Brain pericyte (primary cell): ENCODE data around the gene NOTCH1.
"Not testable (repeated sequence)": the region's sequence is repeated elsewhere in the genome, so short reads cannot be mapped to it uniquely, and the experiment has no call there.

ENCODE experiments used
- DNase-seq: peaks from one replicate; pipeline ENCODE4 v3.0.0-alpha.2; 2012; ENCODE audit warnings: low read depth, low spot score

NOTCH1 gene

DNA sequence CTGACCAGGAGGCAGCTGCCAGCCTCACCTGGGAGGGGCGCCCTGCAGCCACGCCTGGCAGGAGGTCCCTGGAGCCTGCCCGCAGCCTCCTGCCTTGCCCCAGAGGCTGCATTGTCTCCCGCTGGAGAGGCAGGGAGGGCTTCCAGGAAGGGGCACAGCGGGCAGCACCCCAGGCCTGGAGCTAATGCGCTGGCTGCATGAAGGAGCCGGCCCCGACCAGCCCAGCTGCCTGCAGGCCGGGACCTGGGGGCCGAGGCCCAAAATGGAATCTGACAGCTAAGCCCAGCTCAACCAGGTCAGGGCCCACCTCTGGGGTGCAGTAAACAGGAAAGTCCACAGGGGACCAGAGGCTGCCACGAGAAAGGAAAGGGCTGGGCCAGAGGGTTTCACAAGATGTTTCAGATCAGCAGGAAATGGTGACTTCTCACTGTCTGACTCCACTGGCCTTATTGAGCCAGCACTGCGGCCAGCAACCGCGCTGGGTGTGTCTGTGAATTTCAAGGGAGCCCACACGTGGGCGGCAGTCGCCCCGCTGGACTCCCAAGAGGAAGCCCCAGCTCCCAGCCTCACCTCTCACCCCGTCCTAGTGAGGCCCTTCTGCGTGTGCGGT, 18.6 kb upstream of the NOTCH1 start:
- DNase-seq: peak; percentile 71

DNA sequence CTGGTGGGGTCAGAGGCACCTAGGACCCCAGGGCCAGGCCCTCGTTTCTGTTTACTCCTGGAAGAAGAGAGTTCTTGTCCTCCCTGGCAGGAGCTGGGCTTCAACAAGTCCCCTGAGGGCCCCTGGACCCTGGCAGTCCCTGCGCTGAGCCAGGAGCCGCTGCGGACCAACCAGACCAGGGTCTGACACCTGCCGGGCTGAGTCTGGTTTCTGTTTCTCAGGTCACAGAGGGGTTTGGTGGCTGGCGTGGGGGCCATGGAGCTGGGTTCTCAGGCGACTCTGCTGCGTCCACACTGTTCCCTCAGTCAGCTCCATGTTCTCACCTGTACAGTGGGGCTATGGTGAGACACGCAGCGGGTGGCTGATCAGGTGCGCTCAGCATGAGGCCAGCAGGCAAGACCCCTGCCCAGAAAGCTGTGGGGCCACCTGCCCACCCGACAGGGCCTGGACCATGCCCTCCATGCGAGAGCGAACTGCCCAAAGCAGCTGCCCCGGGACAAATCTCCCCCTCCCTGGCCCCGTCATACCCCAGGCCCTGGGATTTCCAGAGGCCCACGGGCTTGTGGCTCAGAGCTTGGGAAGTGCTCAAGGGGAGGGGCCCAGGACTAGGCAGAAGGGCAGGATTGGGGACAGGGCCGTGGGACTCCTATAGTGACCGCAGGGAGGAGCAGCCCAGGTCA, 17.9 kb upstream of the NOTCH1 start:
- no peak for DNase-seq

DNA sequence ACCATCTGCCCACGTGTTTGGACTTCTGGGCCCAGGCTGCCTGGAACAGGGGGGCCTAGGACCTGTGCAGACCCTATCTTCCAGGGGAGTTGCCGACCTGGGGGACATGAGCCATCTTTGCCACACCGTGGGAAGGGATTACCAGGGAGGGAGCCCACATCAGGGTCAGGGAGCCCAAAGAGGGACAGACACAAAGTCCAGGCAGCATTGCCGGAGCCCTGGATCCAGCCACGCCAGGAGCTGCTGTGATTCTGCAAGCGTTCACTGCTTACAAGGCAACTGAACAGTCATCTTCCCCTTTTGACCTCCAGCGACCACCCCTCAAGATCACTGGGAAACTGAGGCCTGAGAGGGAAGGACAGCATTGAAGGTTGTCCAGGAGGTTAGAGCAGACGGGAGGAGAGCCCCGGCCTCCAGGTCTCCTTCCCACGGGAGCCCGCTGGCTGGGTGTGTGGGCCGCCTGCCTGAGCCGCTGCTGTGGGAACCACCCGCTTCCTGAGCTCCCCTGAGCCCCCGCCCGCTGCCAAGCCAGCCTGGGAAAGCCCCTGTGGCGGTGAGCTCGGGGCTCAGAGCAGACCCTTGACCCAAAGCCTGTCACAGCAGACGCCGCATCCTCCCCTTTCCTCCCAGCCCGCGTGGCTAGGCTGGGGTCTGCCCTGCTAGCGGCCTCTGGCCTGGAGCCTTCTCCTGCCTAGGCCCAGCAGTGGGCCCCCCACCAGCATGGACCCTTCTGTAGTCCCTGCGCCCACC, 17.1 kb upstream of the NOTCH1 start:
- DNase-seq: no peak

DNA sequence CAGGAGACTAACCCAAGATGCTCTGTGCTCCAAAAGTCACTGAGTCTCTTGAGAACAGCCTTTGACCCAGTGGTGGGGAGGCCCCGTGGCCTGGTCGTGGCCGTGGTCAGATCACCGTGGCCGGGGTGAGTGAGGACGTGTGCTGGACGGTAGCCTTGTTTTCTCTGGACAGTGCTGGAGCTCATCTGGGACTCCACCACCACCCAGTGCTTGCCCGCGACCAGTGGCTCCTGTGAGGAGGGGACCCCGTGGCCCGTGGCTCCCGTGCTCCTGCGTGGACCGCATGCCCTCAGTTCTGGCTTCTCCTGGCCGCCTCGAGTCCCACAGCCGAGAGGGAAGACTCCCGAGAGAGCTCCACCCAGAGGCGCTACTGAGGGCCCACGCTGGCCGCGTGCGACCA, 15.9 kb upstream of the NOTCH1 start:
- DNase-seq: no peak

DNA sequence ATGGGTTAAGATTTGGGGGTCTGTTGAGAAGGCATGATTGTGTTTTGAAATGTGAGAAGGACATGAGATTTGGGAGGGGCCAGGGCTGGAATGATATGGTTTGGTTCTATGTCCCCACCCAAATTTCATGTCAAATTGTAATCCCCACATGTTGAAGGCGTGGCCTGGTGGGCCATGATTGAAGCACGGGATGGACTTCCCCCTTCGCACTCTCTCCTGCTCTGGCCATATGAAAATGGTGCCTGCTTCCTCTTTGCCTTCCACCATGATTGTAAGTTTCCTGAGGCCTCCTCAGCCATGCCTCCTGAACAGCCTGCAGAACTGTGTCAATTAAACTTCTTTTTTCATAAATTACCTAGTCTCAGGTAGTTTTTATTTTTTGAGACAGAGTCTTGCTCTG, 14.7 kb upstream of the NOTCH1 start:
- DNase-seq: no peak

DNA sequence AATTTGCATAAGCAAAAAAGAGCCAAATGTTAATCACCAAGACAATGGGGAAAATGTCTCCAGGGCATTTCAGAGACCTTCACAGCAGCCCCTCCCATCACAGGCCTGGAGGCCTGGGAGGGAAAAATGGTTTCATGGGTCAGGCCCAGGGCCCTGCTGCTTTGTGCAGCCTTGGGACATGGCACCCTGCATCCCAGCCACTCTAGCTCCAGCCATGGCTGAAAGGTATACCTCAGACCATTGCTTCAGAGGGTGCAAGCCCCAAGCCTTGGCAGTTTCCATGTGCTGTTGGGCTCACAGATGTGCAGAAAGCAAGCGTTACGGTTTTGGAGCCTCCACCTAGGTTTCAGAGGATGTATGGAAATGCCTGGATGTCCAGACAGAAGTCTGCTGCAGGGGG, 13.5 kb upstream of the NOTCH1 start:
- DNase-seq: not testable (repeated sequence)

DNA sequence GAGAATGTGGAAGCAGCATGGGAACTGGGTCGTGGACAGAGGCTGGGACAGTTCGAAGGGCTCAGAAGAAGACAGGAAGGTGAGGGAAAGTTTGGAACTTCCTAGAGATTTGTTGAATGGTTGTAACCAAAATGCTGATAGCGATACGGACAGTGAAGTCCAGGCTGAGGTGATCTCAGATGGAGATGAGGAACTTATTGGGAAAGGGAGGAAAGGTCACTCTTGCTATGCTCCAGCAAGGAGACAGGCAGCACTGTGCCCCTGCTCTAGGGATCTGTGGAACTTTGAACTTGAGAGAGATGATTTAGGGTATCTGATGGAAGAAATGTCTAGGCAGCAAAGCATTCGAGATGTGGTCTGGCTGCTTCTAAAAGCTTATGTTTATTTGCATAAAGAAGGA, 13.0 kb upstream of the NOTCH1 start:
- not testable (repeated sequence) for DNase-seq

DNA sequence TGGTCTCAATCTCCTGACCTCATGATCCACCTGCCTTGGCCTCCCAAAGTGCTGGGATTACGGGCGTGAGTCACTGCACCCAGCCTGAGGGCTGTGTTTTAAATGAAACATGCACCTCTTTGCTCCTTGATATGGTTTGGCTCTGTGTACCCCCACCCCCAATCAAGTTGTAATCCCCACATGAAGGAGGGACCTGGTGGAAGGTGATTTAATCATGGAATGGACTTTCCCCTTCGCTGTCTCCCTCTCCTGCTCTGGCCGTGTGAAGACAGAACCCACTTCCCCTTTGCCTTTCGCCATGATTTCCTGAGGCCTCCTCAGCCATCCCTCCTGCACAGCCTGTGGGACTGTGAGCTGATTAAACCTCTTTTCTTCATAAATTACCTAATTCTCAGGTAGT, 12.5 kb upstream of the NOTCH1 start:
- no peak for DNase-seq

DNA sequence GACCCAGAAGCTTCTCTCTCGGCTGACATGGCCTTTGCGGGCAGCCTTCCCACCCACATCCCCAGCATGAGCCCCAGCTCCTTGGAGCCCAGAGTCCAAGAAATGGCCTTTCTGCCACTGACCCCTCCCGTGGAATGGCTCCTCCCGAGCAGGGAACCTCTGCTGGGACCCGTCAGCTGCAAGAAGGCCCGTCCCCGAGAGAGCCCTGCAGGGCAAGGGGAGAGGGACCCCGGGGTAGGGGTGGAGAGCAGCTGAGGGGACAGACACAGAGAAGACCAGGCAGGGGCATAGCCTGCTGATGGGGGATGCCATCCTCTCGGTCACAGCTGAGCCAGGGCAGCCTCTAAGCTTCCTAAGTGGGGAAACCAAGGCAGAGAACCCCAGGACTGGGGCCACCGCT, 11.2 kb upstream of the NOTCH1 start:
- DNase-seq: no peak

DNA sequence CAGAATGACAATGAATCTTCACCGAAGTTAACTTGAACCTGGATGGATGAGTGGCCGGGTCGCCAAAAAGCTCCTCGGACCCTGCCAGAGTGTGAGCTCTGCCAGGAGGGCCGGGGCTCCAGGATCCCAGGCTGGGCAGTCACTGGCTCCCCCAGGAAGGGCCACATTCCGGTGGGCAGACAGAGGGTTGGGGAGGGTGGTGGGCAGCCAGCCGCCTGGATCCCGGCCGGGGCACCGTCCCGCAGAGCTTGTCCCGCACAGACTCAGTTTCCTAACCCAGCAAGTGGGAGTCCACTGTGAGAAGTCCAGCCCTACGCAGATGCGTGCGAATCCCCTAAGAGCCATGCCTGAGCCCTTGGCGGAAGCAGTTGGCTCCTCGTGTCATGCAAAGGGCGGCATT, 10.3 kb upstream of the NOTCH1 start:
- no peak for DNase-seq

DNA sequence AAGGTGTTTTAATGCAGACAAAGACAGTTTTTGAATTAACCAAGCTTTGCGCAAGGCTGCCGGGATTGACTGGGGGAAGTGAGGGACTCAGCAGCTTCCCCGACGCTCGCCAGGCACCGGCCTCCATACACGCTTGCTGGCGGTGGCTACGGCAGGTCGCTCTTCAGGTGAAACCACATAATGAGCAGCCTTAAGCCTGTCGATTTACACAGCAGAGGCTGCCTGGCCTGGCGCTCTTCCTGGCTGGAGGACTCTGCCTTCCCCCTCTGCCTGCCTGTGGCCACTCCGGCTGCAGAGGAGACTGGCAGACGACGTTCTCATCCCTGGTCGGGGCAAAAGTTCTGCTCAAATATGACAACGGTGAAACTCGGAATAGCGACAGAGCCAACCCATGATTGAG, 9.0 kb upstream of the NOTCH1 start:
- DNase-seq: no peak

DNA sequence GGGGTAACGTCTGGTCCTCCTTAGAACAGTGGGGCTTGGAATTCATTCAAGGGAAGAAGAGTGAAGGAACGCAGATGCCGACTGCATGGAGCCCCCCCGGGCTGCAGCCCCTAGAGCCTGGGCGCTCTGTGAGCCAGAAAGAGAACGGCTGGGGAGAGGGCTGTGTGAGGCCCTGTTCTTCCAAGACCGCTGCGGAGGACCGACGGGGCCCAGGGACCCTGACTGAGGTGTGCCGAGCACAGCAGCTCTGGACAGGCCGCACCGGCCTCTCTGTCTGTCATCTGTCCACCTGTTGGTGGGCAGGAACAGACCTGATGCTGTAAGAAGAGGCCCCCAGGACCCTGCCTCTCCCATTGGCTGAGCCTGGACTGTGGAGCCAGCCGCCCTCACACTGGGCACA, 7.7 kb upstream of the NOTCH1 start:
- DNase-seq: no peak

DNA sequence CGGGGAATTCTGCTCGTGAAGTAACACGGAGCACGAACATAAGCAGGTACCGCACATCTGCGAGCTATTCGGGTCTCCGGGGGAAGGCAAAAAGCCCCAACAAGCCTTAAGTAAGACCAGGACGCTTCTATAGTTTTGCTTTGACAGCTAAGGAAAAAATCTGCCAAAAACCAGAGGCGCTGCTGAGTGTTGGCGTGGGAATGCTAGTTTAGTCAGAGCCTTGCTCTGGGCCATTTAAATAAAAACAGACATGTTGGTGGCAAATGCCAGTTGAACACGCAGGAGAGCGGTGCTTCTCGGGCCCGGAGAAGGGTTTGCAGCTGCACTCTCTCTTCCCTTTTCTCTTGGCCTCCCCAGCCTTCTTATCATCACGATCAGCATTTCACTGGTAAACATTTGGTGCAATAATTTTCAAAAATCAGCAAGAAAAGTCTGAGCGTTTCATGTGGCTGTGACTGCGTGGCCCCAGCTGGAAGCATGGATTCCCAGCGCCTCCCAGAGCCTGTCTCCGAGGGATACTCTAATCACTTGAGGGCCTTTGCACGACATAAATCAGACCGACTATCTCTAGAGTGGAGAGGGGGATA, 6.4 kb upstream of the NOTCH1 start:
- no peak for DNase-seq

DNA sequence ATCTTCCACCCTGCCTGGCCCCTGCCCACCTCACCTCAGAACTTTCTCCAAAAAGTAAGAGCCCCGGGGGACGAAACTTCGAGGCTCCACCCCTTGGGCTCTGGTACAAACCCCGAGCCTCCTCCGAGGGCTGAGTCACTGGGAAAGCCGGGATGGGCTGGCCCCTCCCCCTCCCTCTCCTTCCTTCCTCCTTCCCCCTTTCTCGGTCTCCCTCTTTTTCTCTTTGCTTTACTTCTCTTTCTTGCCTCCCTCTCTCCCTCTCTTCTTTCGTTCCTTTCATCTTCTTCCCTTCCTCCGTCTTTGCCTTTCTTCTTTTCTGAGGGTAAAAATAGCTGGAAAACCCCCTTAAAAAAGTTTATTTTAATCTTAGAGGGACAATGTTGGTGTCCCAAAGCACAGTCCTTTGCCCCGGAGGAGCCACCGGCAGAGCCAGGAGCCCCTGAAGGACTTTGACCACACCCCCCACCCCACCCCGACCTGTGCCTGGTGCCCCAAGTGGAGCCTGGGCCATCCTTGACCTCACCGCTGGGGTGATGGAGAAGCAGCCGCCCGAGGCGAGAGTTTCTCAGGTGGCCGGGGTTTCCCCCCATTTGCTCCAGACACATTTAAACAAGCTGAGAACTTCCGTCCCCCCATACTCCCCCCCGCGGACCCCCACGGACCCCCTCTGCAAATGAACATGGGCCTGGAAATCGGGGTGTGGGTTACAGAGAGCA, 5.7 kb upstream of the NOTCH1 start:
- no peak for DNase-seq

DNA sequence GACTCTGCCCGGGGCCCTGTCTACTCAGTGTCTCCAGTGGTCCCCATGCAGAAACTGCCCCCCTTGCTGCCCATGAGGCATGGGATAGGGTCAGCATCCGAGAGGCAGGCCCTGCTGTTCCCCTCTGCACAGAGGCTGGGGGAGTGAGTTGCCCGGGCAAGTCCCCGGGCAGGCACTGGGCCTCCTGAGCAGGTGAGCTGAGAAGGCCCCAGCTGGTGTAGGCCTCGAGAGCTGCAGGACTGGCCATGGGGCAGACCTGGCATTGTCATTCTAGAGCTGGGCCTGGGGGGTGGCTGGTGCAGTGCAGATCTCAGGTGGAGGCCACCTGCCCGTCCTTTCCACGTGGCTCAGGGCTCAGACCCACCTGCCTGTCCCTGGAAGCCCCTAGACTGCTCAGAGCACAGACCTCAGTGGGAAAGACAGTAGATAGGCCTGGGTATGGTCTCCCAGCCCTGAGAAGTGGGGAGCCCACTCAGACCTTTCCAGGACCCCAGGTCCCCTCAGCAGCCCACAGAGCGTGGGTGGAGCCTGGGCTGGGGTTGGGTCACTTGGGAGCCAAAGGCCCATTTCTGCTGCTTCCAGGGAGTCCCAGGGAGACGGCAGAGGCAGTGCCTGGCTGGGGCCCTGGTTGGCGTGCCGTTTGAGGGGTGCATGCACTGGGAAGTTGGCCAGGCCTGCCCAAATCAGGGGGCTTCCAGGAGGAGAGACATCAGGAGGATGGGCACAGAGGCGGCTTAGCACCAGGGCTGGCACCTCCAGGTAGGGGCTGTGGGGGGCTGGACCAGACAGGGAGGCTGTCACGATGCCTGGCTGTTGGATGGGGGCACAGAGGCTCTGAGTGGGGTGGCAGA, 4.8 kb upstream of the NOTCH1 start:
- DNase-seq: no peak

DNA sequence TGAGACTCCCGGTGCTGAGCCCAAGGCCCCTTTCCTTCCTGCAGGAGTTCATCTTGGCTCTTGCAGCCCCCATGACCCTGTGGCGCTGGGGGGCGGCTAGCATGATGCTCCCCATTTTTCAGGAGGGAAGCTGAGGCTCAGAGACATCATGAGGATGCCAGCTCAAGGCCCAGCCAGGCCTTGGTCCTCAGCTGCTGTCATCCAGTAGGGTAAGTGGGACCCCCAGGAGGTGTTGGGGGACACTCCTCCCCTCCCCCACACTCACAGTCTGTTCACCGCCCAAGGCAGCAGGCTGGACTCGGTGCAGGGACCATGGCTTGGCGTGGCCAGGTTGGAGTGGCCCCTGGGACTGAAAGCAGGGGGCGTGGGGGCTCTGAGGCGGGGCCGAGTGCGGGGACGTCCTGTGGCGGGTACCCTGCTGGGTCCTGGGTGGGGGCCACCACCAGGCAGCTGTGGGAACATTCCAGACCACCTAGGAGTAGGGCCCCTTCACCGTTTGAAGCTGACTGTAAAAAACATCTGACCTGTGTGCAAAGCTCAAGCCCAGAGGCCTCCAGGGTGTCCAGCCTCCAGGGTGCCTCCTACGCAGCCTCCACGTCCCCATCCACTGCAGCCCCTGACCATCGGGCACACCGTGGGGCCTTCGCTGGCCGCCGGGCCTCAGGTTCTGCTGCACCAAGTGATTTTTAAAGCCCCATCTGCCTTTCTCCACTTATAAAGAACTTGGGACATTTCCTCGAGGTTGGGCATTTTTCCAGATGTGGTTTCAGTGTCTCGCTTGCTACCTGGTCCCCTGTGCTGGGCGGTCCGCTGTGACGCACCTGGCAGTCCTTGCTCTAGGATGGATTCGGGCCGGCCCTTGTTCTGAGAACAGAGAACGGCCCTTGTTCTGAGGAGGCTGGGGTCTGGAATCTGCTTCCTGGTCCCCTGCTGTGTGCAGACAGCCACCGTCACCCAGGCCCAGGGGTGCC, 3.4 kb upstream of the NOTCH1 start:
- no peak for DNase-seq

DNA sequence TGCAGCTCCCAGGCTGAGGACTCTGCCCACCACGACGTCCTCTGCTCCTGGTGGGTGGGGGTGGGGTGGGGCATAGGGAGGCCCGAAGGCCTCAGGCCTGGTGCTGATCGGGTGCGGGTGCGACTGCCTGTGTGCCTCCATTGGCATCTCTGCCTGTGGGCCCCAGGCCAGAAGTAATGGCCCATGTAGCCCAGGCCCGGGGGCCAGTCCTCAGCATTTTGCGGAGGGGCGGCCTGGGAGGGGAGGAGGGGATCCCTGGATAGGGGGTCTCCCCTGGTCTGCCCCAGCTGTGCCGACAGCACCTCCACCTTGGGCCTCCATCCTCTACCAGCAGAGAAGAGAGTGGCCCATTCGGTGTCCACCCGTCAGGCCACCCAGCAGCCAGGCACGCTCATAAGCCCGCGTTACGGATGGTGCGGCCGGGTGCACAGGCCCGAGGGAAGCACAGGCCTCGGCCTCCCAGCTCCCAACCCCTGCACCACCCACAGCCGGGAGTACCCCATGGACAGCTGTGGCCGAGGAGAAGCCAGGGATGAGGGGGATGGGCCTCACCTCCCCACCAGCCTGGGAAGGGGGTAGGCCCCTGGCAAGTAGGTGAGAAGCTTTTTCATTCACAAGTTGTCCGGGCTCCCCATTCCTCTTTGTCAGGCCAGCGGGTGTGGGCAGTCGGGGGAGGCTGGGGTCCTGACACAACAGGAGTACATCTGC, 1.8 kb upstream of the NOTCH1 start:
- DNase-seq: no peak

DNA sequence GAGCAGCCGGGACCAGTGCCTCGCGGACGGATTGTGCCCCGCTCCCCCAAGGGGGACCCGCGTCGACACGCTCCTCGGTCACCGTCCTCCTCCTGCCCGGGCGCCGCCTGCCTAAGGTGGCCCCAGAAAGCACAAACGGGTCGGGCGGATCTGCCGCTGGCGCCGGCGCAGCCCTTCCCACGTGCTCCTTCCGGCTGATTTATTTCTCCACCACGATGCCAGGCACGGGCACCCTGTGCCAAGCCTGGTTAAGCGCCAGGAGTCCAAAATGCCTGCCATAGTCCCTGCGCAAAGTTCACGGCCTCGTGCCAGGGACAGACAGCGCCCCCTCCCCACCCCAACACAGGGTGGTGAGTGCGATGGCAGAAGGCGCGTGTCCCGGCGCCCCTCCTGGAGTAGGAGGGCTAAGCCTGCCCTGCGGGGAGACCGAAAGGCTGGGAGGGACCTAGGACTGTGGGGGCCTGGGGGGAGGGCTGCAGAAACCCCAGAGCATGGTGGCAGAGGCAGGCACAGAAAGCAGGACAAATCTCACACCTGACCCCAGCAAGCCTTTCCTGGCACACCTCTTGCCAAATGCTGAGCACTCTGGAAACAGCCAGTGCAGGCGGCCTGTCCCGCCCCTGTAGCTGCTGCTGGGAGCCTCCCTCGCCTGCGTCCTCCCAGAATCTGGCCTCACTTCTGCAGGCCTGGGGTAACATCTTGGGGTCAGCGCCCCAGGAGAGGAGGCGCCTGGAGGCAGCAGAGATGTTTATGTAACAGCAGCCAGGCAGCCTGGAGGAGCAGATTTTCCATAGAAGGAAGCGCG, 1.1 kb upstream of the NOTCH1 start:
- DNase-seq: peak; percentile 68

DNA sequence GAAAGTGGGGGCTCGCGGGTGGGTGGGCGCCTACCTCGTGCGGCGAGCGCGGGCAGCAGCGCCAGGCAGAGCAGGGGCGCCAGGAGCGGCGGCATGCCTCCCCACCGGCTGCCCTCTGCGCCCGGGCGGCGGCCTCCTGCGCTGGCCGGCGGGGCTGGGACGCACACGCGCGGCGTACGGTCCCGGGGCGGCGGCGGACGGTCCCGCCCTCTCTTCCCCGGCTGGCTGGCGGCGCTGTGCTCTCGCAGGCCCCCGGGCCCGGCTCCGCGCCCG, 220 bp downstream of the NOTCH1 start:
- no peak for DNase-seq
